HG03066 (cell line): Measurements from ENCODE around the gene RRP12.
"Not testable (repeated sequence)": the region's sequence is repeated elsewhere in the genome, so short reads cannot be mapped to it uniquely, and the experiment has no call there.

ENCODE experiments used
- ATAC-seq: cut with Tn5 transposase; IDR thresholded peaks from one replicate; pipeline ENCODE4 v1.9.1; 2021; ENCODE audit warnings: low read depth; ENCODE audit not compliant: unreplicated experiment

Gene RRP12

DNA sequence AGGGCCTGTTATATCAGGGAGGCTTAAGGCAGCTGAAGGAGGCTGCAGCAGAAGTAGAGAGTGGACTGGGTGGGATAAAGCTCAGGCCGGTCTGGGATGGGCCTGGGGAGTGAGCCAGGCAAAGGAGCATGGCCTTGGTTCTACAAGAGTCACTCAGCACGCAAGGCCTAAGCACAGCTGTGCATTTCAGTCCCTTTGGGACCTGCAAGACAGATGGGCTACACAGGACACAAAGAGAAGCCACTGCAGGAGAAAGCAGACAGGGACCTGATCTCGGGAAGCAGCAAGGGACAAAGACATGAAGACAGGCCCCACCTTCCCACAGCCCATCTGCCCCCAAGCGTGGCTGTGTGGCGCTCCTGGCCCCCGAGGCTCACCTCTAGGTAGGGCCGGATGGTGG is 29.4 kb downstream of the RRP12 start:
- ATAC-seq: no peak

DNA sequence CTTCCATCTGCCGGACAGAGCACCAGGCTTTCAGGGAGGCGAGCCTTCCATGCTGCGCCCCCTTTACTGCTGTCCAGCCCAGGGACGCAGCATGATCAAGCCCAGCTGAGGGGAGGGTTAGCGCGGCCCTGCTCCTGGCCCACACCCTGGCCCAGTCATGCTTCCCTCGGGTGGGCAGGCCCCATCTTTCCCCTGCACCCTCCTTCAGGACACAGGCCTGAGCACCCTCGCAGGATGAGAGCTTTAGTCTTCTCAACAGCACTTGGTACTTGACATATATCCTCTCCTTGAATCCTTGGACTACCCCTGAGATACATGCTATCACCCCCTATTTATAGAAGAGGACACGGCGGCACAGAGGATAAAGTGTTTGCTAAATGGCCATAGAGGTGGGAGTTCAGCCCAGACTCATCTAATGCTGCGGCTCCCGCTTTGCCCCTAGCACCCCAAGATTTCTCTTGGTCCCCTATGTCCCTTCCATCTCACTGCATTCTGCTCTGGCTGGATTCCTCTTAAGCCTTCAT is 34.0 kb downstream of the RRP12 start:
- no peak for ATAC-seq

DNA sequence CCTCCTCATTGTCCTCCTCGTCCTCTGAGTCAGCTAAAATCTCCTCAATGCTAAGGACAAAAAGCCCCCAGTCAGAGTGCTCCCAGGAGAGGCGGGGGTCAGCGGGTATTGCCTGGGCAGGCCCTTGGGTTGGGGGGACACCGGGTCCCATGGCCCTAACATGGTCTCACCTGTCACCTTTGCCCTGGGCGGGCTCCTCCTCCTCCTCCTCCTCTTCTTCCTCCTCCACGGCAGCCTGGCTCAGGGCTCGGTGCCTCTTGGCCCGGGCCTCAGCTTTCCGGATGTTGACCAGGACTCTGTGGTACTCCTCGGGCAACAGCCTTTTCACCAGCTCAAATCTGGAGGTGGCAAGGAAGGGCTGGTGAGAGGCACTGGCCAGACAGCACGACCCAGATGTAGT is 34.6 kb downstream of the RRP12 start:
- ATAC-seq: no peak

DNA sequence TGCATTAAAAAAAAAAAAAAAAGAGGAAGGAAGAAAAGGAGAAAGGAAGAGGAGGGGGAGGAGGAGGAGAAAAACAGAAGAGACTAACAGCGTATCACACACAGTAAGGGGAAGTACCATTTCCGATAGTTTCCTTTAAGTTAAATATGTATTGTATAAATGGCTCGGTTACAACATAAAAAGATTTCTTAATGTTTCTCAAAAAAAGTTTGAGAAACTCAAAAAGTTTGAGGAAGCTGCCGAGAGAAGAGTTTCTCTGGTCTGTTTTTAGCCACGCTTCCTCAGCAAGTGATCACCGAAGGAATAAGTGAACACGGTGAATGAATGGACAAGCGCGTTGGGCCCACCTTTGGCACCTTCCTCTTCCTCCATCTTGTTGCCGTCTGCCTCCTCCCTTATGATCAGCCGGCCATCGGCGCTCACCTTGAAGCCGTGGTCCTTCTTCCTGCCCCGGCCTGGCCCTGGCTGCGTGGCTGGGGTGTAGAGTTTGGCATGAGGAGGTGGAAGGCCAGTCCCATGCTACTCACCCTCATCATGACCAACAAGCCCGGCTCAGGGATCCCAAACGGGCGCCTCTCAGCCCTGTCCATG is 35.3 kb downstream of the RRP12 start:
- ATAC-seq: no peak

DNA sequence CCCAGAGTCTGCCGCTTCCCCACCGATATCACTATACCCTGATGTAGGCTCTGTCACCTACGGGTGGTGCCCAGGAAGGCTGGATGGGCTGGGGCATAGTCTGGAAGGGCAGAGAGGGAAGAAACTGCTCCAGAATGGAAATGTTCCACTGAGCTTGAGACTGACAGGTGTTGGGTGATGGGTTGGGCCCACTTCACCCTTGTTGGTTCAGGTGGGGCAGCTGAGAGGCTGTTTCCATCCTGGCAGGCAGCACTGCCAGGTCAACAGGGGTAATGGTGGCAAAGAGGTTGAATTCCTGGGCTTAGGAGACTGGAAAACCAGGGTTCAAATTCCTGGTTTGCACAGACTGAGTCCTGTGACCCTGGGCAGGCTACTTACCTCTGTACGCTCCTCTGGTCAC is 38.1 kb downstream of the RRP12 start:
- ATAC-seq: no peak

DNA sequence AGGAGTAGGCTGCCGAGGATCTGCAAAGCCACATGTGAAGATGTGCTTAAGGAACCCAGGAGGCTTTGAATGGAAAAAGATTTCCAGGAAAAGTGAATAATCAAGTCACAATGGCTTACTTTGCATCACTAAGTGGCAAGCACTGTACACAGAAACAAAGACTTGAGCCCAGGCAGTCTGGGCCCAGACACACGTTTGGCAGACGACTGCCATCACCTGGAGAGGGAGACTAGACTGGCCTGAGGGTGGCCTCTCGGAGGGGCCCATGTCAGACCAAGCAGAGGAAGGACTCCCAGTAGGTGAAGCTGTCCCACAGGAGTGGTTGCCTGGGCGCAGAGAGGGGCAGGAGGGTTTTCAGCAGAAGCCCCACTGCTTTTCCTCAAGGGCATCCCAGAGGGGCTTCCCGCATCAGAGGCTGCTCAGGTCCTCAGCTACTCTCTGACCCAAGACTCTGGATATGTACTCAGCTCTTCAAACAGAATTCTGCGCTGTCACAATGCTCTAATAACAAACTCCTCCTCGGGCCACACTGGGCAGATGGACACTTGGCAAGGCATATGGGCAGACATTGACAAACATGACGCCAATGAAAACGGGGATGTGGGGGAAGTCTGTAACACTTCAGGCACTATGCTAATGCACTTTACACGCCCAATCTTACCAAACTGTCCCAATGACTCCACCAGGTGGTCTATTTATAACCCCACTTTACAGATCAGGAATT is 38.7 kb downstream of the RRP12 start:
- ATAC-seq: no peak

DNA sequence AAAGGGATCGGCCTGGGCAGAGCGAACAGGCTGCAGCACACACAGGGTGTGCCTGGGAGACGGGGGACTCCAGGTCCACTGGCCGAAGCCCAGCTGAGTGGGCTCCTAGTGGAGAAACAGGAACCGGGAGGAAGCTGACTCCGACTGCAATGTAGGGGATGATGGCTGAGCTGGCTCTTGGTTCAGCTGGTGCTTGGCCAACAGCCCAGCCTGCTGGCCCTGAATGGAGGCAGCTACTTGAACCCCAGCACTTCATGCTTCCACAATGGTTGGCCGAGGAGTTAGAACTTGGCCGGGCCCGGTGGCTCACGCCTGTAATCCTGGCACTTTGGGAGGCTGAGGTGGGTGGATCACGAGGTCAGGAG is 39.6 kb downstream of the RRP12 start:
- no peak for ATAC-seq

DNA sequence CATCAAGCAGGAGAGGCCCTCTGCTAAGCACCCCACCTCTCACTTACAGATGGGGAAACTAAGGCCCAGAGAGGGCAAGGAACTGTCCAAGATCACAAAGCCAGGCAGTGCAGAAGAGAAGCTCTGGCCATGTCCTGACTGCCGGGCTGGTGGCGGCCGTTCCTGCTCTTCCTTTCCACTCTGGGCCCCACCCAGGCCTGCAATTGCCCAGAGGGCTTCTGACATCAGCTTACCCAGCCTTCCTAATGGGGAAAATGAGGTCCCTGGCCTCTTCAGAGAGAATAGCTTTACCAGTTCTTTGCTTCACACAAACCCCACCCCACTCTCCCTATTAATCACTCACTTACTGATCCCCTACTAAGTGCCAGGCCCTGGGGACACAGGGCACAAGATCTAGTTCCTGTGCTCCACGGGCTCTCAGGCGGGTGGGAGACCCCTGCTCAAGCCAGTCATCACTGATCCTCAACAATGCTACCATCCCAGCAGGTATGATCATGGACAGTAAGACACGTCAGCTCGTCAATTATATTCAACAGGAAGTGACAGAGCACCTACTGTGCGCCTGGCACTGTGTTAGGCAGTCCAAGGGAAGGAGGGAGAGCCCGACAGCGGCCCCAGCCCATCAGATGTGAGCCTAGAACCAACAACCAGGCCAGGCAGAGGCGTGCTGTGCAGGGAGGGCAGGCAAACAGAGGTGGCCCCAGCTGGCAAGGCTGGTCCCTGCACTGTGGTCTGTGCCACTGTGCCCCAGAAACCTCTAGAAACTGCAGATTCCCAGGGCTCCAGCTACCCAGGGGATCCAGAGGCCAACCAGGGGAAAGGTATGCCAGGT is 40.2 kb downstream of the RRP12 start:
- ATAC-seq: no peak

DNA sequence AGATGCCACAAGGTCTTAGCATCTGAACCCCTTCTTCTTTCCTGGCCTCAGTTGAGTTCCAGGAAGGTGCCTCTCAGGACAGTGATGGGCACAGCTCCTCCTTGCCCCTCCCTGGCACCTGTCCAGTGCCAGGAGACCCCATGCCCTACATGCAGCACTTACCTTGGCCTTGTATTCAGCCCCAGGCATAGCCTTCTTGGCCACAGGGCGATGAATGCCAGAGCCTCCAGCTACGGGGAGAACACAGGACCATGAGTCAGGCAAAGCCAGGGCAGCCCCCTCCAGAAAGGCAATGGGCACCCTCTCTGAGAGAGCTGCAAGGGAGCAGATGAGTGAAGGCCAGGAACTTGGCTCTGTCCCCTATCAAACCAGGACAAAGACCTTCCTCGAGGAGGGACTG is 42.4 kb downstream of the RRP12 start:
- ATAC-seq: no peak

DNA sequence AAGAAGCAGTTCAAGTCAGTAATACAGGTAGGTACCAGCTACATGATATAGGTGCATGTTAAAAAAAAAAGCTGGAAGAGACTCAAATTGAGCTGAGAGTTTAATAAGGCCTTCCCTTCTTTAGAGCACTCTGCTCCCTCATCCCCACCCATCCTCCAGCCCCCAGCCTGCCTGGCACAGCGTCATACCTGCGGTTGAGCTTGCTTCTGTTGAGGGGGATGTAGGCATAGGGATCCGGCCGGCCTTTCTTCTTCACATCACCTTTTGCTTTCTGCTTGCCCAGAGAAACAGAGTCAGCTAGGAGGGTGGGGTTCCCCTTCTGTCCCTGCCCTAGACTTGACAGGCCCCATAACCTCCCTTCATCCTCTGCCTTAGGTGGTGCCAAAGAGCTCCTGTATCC is 42.8 kb downstream of the RRP12 start:
- no peak for ATAC-seq

DNA sequence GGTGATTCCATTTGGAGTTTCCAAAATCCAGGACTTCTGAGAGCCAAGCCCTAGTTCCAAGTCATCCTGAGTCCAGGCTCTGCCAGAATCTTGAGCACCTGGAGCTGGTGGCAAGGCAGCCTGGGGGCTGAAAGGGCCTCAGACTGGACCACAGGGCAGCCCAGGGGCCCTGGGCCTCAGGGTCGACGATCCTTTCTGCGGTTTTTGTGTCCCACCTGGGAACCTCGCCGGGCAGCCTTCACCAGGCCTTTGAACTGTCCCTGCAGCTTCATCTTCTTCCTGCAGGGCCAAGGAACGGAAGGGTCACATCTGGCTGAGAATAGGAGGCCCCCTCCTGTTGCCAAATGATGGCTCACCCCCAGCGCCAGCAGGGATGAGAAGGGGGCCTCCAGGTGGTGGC is 44.2 kb downstream of the RRP12 start:
- no peak for ATAC-seq

DNA sequence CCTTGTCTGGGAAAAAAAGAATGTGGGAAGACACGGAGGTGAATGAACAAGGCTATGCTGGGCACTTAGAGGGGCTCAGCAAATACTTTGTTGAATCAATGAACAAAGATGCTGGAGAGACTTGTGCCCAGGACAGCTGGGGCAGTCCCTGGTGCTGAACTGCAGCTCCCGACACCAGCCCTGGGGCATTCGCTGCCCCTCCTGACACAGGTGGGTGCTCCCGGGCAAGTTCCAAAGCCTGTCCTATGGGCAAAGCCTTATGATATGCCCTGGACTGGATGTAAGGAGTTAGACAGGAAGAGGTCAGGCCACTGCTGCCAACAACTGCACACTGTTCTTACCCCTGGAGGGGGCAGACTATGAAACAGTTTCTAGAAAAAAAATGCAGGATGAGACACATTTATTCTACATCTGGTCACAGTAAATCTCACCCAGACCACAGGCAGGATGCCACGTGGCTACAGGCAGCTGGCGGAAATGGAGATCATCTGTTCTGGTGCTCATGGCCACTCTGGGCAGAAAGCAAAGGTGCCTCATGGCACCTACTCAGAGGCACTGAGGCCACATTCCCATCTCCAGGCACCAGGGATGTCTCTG is 44.7 kb downstream of the RRP12 start:
- ATAC-seq: no peak

DNA sequence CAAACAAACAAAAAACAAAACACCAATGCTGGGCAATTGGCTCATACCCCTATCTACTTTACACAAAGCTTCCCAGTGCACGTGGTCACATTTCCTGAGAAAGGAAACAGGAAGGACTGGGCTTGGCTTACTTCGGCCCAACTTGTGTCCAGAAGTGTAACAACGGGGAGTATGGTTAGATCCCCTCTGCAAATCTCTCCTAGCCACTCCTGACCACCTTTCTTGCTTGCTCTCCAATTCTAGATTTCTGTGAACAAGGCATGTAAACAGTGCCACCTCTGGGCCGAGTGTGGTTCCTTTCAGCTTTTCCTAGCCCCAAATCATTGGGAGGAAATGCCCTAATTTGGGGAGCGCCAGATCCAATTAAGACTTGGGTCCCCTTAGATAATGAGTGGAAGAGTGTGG is 45.6 kb downstream of the RRP12 start:
- ATAC-seq: no peak

DNA sequence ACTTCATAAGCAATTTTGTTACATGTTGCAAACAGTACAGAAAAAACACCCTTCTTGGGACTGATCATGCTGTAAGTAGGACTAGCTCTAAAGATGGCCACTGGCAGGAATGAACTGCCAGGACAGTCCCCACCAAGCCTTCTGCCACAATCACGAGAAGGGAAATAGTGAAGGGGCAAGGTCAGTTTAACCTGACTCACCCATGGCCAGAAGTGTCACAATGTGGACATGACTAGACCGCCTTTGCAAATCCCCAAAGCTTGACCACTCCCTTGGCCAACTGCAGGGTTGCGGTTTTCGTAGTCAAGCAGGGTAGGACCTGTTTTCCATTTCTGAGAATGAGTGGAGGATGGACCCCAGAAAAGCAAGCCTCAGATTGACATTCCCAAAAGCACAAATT is 47.2 kb downstream of the RRP12 start:
- ATAC-seq: no peak

DNA sequence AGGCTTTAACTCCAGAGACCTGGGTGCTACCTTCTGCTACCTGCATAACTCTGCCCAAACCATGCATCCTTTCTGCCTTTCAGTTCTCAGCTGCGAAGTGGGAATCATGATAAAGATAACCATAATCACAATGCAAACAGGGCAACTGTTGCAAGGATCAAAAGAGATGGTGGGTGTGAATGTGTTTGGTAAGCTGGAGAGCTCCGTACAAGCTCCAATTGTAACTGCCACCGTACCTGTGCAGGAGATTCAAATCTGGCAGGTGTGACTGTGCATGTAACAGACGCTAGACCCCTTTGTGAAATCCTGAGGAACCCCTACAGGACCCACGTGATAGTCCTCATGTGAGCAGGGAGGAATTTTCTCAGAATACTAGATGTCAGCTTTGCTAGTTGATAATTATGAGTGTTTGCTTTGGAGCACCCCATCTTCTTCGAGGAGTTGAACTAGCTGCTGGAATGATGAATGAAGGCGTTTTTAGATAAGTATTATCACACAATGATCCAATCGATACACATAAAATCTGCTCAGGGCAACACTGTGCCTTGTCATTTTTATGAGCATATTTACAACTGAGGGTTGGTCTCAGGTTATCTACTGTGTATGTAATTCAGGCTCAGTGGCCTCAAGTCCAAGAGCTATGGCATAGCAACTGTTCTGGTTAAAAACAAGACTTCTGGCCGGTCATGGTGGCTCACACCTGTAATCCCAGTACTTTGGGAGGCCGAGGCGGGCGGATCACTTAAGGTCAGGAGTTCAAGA is 51.2 kb downstream of the RRP12 start:
- ATAC-seq: no peak

DNA sequence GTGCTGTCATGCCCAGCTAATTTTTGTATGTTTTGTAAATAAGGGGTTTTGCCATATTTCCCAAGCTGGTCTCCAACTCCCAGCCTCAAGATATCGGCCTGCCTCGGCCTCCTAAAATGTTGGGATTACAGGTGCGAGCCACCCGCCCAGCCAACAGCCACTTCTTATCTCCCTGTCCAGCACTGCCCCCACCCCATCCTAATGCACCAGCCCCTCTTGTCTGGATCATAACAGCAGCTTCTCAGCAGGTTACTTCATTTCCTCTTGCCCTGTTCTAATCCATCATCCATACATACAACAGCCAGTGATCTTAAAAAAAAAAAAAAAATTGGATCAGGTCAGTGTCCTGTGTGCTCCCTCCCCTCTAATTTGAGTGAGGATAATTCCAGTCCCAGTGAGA is 53.8 kb downstream of the RRP12 start:
- ATAC-seq: no peak

DNA sequence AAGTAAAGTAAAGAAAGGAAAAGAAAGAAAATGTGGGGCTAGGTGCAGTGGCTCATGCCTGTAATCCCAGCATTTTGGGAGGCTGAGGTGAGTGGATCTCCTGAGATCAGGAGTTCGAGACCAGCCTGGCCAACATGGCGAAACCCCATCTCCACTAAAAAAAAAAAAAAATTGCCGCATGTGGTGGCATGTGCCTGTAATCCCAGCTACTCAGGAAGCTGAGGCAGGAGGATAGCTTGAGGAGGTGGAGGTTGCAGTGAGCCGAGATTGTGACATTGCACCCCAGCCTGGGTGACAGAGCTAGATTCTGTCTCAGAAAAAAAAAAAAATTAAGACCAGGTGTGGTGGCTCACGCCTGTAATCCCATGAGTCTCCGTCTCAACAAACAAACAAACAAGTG is 57.5 kb downstream of the RRP12 start:
- not testable (repeated sequence) for ATAC-seq

DNA sequence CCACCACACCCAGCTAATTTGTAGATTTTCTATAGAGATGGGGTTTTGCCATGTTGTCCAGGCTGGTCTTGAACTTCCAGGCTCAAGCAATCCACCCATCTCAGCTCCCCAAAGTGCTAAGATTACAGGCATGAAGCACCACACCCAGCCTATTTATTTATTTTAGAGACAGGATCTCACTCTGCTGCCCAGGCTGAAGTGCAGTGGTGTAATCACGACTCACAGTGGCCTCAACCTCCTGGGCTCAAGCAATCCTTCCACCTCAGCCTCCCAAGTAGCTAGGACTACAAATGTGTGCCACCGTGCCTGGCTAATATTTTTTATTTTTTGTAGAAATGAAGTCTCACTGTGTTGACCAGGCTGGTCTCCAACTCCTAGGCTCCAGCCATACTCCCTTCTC is 59.7 kb downstream of the RRP12 start:
- no peak for ATAC-seq

DNA sequence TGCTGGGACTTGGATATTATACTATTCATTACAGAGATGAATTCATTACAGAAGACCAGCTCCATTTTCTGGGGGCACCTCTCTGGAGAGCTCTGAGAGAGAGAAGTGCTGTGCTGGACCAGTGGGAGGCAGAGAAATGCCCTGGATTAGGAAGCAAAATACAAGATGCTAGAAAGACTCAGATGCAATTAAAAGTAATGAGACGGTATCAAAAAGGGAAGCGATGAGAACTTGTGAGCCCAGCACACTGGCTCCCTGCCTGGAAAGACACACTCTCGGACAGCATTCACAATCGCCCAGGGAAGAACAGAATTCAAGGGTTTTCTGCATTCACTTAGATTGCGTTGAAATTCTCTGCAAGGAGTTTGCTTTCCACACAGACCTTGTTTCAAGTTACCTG is 63.1 kb downstream of the RRP12 start:
- no peak for ATAC-seq
